HG03097 (cell line): ENCODE measurements around the gene MAPK11.

ENCODE experiments used
- ATAC-seq: cut with Tn5 transposase; IDR thresholded peaks from one replicate; pipeline ENCODE4 v1.9.1; 2021; ENCODE audit not compliant: unreplicated experiment, low FRiP score

MAPK11 gene

GRCh38 chr22:50308597-50308935, 38.4 kb upstream of the MAPK11 start:
- no peak for ATAC-seq

GRCh38 chr22:50307890-50308596, 37.9 kb upstream of the MAPK11 start:
- ATAC-seq: no peak

GRCh38 chr22:50306753-50307749, 36.9 kb upstream of the MAPK11 start, which contains the start of gene PLXNB2:
Gene PLXNB2 (minus strand): TSS chr22:50307646. CDS start chr22:50290584, 17,062 bp downstream.
- ATAC-seq: no peak

- ATAC-seq: no peak
These were observed 35.9 kb upstream of the MAPK11 start for GRCh38 chr22:50305923-50306566.

- no peak for ATAC-seq
These were observed 35.3 kb upstream of the MAPK11 start for GRCh38 chr22:50305393-50305922.

- no peak for ATAC-seq
These were observed 34.6 kb upstream of the MAPK11 start for GRCh38 chr22:50304528-50305392.

GRCh38 chr22:50303848-50304527, 33.8 kb upstream of the MAPK11 start:
- no peak for ATAC-seq

- ATAC-seq: no peak
These were observed 33.3 kb upstream of the MAPK11 start for GRCh38 chr22:50303515-50303847.

GRCh38 chr22:50302564-50302963, 32.4 kb upstream of the MAPK11 start:
- no peak for ATAC-seq

- no peak for ATAC-seq
These were observed 31.9 kb upstream of the MAPK11 start for GRCh38 chr22:50302041-50302541.

- ATAC-seq: no peak
These were observed 31.4 kb upstream of the MAPK11 start for GRCh38 chr22:50301581-50301991.

- no peak for ATAC-seq
These were observed 30.6 kb upstream of the MAPK11 start for GRCh38 chr22:50300620-50301257.

GRCh38 chr22:50299785-50300619, 29.8 kb upstream of the MAPK11 start:
- no peak for ATAC-seq

GRCh38 chr22:50298937-50299784, 29.0 kb upstream of the MAPK11 start:
- no peak for ATAC-seq

GRCh38 chr22:50298266-50298637, 28.1 kb upstream of the MAPK11 start:
- ATAC-seq: no peak

- no peak for ATAC-seq
These were observed 27.5 kb upstream of the MAPK11 start for GRCh38 chr22:50297510-50298265.
